Amygdala (tissue), 56 donors: ENCODE data around the gene VGLL1.

ENCODE experiments used
- DNase-seq, 56 donors: peaks; one replicate each; lab custom pipeline; 2025; lab: John Stamatoyannopoulos, UW

The VGLL1 gene

GRCh38 chrX:136549226-136549625 is 17.2 kb downstream of the VGLL1 start:
- DNase-seq = no peak

GRCh38 chrX:136551410-136551809 is 19.4 kb downstream of the VGLL1 start:
- DNase-seq = no peak

GRCh38 chrX:136555694-136556093 is 23.7 kb downstream of the VGLL1 start:
- no peak for DNase-seq

DNA sequence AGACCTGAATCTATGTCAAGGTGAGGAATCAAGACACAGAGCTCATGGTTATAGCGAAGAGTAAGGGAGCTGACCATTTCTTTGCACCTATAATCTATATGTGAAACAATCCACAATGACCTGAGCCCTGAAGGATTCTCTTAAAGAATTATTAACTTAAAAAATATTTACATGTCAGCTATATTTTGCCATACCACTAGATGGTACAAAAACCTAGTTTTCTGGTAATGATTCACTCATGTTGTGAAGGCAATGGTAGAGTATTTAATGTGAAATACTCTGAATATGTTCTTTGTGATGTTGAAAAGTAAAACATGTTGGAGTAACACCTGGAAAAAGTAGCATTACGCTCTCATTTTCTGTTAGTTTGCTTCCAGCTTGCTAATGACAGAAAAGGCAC is 40.0 kb downstream of the VGLL1 start:
- no peak for DNase-seq

- no peak for DNase-seq
Observed at GRCh38 chrX:136574548-136574947, 42.5 kb downstream of the VGLL1 start.

- peak in 40 of 56 donors; percentile 0 to 53 (median 5) for DNase-seq
Observed at GRCh38 chrX:136577552-136577951, 45.5 kb downstream of the VGLL1 start.

DNA sequence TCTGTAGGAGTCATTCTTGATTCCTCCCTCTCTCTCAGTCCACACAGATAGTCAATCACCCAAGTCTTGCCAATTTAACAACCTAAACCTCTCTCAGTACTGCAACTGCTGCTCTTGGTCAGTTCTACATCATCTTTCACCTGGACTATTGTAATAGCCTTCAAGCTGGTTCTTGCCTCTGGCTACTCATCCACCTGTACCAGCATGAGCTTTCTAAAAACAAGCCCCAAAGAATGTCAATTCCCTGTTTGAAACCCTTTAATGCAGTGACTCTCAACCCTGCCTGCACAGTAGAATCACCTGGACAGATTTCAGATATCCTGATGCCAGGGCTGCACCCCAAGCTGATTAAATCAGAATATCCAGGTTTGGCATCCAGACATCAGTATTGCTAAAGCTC is 48.3 kb downstream of the VGLL1 start:
- DNase-seq = no peak

GRCh38 chrX:136582624-136583023 is 50.6 kb downstream of the VGLL1 start:
- no peak for DNase-seq

- DNase-seq = no peak
Observed at GRCh38 chrX:136584545-136584944, 52.5 kb downstream of the VGLL1 start.

DNA sequence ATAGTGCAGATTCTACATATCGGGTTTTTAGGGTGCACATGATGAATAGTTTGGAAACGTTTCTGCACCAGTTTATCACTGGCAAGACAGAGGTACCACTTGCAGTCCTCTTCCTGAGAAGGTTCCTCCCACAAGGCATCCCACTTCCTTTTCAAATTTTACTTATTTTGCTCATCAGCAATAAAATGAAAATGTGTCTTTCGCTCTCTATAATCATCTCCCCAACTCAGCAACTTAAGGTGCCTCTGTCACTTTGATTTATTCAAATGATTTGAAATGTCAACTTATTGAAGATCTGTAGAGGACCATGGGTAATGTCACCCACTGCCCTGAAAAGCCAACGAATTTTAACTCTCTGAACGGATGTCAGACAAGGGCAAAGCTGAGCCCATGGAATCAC is 53.2 kb downstream of the VGLL1 start:
- DNase-seq = no peak

DNA sequence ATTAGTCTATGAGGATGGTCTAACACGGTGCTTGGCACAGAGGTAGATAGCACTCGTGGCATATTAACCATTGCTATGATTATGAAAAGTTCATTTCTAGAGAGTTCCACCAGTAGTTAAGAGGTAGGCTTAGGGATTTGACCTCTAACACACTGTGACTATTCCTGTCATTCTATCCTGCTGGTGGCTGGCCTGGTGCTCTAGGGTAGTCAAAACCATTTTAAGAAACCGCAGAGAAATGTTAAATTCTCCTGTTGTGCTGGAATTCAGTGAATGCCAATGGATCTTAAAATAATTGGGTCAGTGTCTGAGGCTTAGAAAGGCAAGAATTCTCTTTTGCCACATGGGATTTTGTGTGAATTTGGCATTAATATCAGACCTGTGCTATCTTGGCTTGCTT is 53.9 kb downstream of the VGLL1 start:
- no peak for DNase-seq

- DNase-seq = no peak
Observed at GRCh38 chrX:136586386-136586785, 54.4 kb downstream of the VGLL1 start.

DNA sequence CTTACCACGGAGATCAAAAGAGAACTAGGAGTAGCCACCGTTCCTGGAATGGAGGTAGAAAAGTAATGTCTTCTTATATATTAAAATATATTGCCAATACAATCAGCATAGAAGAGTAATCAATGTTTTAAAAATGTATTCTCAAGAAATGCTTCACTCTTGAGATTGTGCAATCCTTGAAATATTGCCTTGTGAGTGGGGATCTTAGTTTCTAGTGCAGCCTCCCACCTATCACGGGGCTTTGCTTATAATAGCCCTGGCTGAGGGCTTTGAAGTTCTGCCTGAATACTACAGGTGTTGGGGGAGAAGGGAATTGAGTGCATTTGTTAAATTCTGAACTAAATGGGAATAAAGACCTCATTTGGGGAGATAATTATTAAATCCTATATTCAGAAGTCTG is 55.5 kb downstream of the VGLL1 start:
- DNase-seq = no peak

- no peak for DNase-seq
Observed at GRCh38 chrX:136588036-136588435, 56.0 kb downstream of the VGLL1 start.

DNA sequence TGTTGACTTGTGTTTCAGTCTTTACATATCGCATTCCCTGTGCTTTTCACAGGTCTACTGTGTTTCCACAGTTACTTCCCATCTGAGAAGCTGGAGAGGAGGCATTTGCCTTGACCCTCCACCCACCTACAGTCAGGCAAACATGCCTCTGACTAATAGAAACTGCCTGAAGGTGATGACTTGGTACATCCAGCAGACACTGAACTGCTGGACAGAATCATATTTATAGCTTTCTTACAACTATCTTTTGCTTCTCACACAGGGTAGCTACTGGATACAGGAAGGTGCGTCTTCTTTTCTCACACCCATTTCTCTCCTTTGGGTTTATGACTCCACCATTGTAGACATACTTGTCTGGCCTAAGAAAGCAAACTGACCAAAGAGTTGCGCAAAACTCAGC is 58.0 kb downstream of the VGLL1 start:
- no peak for DNase-seq

GRCh38 chrX:136597356-136597755 is 65.3 kb downstream of the VGLL1 start:
- no peak for DNase-seq

DNA sequence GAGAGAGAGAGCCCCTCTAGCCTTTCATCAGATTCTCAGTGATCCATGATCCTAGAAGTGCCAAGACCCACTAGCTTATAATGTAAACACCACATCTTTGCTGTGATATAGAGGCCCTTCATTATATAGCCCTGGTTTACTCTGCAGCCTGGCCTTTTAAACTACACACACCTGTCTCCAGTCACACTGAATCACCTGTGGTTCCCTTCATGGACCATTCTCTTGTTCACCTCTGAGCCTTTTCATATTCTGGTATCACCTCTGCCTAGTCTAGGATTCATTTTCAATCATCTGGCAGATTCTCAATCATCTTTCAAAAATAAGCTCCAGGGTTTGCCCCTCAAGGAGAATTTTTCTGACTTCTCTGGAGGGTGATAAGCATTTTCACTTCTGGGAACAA is 65.9 kb downstream of the VGLL1 start:
- DNase-seq = no peak

GRCh38 chrX:136598631-136599030 is 66.6 kb downstream of the VGLL1 start:
- DNase-seq = no peak

- no peak for DNase-seq
Observed at GRCh38 chrX:136600059-136600458, 68.0 kb downstream of the VGLL1 start.
